ENCODE data around the gene TMEM205.

GRCh38 chr19:11321191-11322126 is 24.6 kb downstream of the TMEM205 start:
- TF ChIP-seq CTCF (IDR thresholded peaks at IDR 0.05) (peak in 1 of 6 experiments; percentile 5), POLR2A (IDR thresholded peaks at IDR 0.05) (no peak)
